Left ventricle myocardium inferior (tissue), 1 donor: Measurements from ENCODE around the gene NSD2. TPM values are rescaled to one million over a fixed set of nuclear protein-coding genes. Genes with fewer than 3 reads are reported as not detected.
A peak's percentile ranks its signal among the peaks of the same experiment; 100 is the strongest.

Source experiments
- DNase-seq: peaks from one replicate; pipeline ENCODE4 v3.0.0-alpha.2; 2020
- H3K27ac ChIP-seq: fragments of 200-600 bp; replicated peaks from 2 replicates; pipeline ENCODE4 v1.8.0; 2021
- H3K27me3 ChIP-seq: fragments of 200-600 bp; 2 replicates; pipeline ENCODE4 v1.8.0; 2021; ENCODE audit warnings: low read depth
- H3K36me3 ChIP-seq: fragments of 200-600 bp; 2 replicates; pipeline ENCODE4 v1.8.0; 2021
- H3K4me1 ChIP-seq: fragments of 200-600 bp; 2 replicates; pipeline ENCODE4 v1.8.0; 2021
- H3K4me3 ChIP-seq: fragments of 200-600 bp; 2 replicates; pipeline ENCODE4 v1.8.0; 2021; ENCODE audit warnings: mild to moderate bottlenecking, moderate library complexity
- H3K9me3 ChIP-seq: fragments of 200-600 bp; replicated peaks from 2 replicates; pipeline ENCODE4 v1.8.0; 2021
- intact Hi-C: fragments of 100-400 bp; cut with micrococcal nuclease; formaldehyde crosslinking; loops from one replicate; pipeline ENCODE4 v1.11.0; 2022
- total RNA-seq: library from RNA; stranded (reverse); fragmentation: NEBNext Ultra II Directional; extraction: Animal tissue kit (Norgen Biotek cat#: 25700); gene quantifications from one replicate; pipeline ENCODE4 v1.2.1, GENCODE V29; 2021
- TF ChIP-seq, protein P1 (sequence below): fragments of 200-600 bp; IDR thresholded peaks from 2 replicates; pipeline ENCODE4 v1.8.0; 2021; ENCODE audit warnings: antibody characterized with exemption, mild to moderate bottlenecking, borderline replicate concordance
- donor health status: DM: no; HTN: yes; CAD: no; lungs with severe emphysema.

NSD2 gene
- total RNA-seq, 1 donor from 2014 or later, result 42.5 TPM

DNA sequence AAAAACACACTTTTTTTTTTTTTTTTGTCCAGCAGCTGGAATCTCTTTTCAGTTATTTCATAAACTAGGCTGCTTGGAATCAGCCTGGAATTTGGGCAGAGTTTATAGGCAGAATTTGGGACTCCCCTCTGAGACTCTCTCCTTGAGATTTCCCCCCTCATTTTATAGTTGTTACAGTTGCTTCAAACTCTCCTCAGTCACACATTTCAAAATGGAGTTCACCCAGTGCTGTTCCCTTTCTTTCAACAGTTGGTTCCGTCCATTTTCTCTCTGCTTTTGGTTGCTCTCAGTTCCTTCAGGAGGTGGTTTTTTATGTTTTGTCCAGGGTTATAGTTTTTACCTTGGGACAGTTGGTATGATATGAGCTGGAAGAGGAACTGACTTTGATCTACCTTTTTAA is 27.5 kb downstream of the NSD2 start:
- Histone ChIP-seq H3K9me3 (no peaks in the 10 kb centered on the region), H3K36me3 (peaks cover 26% of the 10 kb centered on the region), H3K4me1 (peaks cover 11% of the 10 kb centered on the region), H3K4me3 (no peak overlapping the region), H3K27ac (no peak overlapping the region), H3K27me3 (no peaks in the 10 kb centered on the region)
- intact Hi-C loops, result loop anchor here (10.0 kb wide), 1 partner anchor 154 kb away; no protein-coding TSS in a partner anchor
- TF ChIP-seq, protein P1, sequence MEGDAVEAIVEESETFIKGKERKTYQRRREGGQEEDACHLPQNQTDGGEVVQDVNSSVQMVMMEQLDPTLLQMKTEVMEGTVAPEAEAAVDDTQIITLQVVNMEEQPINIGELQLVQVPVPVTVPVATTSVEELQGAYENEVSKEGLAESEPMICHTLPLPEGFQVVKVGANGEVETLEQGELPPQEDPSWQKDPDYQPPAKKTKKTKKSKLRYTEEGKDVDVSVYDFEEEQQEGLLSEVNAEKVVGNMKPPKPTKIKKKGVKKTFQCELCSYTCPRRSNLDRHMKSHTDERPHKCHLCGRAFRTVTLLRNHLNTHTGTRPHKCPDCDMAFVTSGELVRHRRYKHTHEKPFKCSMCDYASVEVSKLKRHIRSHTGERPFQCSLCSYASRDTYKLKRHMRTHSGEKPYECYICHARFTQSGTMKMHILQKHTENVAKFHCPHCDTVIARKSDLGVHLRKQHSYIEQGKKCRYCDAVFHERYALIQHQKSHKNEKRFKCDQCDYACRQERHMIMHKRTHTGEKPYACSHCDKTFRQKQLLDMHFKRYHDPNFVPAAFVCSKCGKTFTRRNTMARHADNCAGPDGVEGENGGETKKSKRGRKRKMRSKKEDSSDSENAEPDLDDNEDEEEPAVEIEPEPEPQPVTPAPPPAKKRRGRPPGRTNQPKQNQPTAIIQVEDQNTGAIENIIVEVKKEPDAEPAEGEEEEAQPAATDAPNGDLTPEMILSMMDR, result no peak
- DNase-seq, result no peak

DNA sequence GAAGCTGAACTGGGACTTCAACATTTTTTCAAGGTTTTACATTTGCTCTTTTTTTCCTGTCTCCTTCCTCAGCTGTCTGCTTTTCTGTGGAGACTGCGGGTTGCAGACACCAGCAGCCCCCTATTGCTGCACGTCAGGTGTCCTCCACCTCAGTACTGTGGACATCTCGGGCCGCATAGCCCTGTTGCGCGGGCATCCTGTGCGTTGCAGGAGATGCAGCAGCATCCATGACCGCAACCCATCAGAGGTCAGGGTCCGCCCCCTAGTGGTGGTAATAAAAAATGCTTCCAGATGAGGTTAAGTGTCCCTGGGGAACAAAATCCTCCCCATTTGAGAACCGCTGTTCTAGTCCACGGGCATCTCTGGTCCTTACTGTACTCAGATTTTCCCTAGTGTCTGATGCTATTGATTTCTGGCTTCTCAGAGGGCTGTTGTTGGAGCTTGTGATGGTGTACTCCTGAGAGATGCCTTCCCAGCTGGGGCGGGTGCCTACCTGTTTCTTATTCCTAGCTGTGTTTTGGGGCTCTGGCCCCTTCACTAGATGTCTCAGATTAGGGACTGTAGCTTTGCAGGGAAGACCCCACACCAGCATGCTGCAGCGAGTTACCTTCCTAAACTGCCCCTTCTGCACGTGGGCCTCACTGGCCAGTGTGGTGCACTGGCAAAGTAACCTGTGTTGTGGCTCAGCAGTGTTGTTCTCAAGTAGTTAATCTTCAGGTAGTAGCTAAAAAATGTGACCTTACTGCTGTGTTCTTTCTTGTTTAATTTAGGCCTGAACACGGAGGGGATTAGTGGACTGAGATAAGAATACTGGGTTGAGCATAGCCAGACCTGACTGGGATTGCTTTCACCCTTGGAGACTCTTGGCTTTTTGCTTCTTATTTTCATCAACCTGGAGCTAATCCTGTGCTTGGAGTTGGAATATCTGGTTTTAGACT is 28.2 kb downstream of the NSD2 start:
- Histone ChIP-seq H3K9me3 (no peaks in the 10 kb centered on the region), H3K4me3 (no peak overlapping the region), H3K4me1 (peaks cover 11% of the 10 kb centered on the region), H3K27me3 (no peaks in the 10 kb centered on the region), H3K27ac (no peak overlapping the region), H3K36me3 (peaks cover 33% of the 10 kb centered on the region)
- DNase-seq, result peak; percentile 56
- intact Hi-C loops, result loop anchor here (10.0 kb wide), 1 partner anchor 155 kb away; no protein-coding TSS in a partner anchor
- TF ChIP-seq, protein P1, result peak; percentile 90

DNA sequence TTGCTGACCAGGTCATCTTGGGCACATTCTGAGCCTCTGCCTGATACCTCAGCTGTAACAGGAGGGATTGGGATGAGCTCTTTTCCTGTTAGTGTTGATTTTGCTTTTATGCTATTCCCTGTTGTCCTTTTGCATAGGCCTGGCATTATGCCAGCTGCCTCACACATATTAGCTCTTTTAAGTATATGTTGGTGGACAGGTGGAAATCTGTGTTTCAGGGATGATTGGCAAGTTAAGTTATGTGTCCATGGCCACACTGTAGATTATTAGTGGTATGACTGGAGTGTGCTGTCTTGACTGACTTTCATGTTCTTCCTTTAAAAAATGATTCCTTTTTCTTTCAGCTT is 28.9 kb downstream of the NSD2 start:
- intact Hi-C loops, result no loop called here
- H3K4me3 ChIP-seq, result no peak overlapping the region
- no peak for DNase-seq
- H3K27me3 ChIP-seq, result no peaks in the 10 kb centered on the region
- H3K27ac ChIP-seq, result no peak overlapping the region
- H3K9me3 ChIP-seq, result no peaks in the 10 kb centered on the region
- TF ChIP-seq, protein P1, result no peak
- H3K36me3 ChIP-seq, result peaks cover 39% of the 10 kb centered on the region
- peaks cover 8% of the 10 kb centered on the region for H3K4me1 ChIP-seq

DNA sequence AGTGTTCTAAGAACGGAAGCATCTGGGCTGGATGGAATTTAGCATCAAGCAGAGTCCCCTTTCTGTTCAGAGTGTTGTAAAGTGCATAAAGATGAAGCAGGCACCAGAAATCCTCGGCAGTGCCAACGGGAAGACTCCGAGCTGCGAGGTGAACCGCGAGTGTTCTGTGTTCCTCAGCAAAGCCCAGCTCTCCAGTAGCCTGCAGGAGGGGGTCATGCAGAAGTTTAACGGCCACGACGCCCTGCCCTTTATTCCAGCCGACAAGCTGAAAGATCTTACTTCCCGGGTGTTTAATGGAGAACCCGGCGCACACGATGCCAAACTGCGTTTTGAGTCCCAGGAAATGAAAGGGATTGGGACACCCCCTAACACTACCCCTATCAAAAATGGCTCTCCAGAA is 29.4 kb downstream of the NSD2 start:
- no peak overlapping the region for H3K4me3 ChIP-seq
- peaks cover 43% of the 10 kb centered on the region for H3K36me3 ChIP-seq
- H3K27ac ChIP-seq, result no peak overlapping the region
- DNase-seq, result no peak
- intact Hi-C loops, result no loop called here
- H3K27me3 ChIP-seq, result no peaks in the 10 kb centered on the region
- peaks cover 5% of the 10 kb centered on the region for H3K4me1 ChIP-seq
- TF ChIP-seq, protein P1, result no peak
- H3K9me3 ChIP-seq, result no peaks in the 10 kb centered on the region

DNA sequence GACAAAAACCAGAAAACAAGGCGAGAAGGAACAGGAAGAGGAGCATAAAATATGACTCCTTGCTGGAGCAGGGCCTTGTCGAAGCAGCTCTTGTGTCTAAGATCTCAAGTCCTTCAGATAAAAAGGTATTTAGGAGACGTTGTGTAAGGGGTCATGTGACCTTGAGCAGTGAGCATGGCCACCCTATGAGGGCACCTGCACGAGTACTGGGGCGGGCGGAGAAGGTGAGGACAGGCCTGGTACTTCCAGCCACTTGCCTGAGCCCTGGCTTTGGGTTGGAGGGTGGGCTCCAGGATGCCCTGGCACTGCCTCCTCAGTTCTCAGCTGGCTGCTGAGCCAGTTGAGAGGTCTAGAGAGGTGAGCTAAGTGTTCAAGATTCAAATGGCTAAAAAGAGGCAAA is 29.9 kb downstream of the NSD2 start:
- Histone ChIP-seq H3K27ac (no peak overlapping the region), H3K4me3 (no peak overlapping the region), H3K27me3 (no peaks in the 10 kb centered on the region), H3K4me1 (peaks cover 5% of the 10 kb centered on the region), H3K9me3 (no peaks in the 10 kb centered on the region), H3K36me3 (peaks cover 43% of the 10 kb centered on the region)
- intact Hi-C loops, result no loop called here
- DNase-seq, result no peak
- TF ChIP-seq, protein P1, result no peak
